Measurements from ENCODE around the gene BMAL1. TPM values are rescaled to one million over a fixed set of nuclear protein-coding genes. Genes with fewer than 3 reads are reported as not detected.

The BMAL1 gene
- total RNA-seq, 1 experiment from 2014 or later: not detected

GRCh38 chr11:13343067-13343466 is 65.5 kb downstream of the BMAL1 start:
- Histone ChIP-seq H2AFZ (ENCODE audit: low read length) (no peak overlapping the region), H3K27ac (ENCODE audit: low read length) (no peak overlapping the region), H3K36me3 (ENCODE audit: insufficient read depth, low read length) (no peaks in the 10 kb centered on the region), H4K20me1 (ENCODE audit: insufficient read depth, low read depth, low read length) (no peaks in the 10 kb centered on the region), H3K4me1 (ENCODE audit: low read length) (no peaks in the 10 kb centered on the region), H3K9me3 (ENCODE audit: low read length) (no peaks in the 10 kb centered on the region), H3K4me3 (ENCODE audit: low read length) (no peak overlapping the region), H3K4me2 (ENCODE audit: low read depth, low read length, poor library complexity, severe bottlenecking) (no peak overlapping the region), H3K27me3 (ENCODE audit: low read length) (no peaks in the 10 kb centered on the region), H3K9me2 (replicated peaks; ENCODE audit: insufficient read depth, low read length) (no peaks in the 10 kb centered on the region), H3K79me2 (ENCODE audit: low read length) (no peaks in the 10 kb centered on the region), H3K9ac (ENCODE audit: low read length) (no peak overlapping the region)
- DNase-seq: no peak

GRCh38 chr11:13343931-13344717 is 66.5 kb downstream of the BMAL1 start:
- H2AFZ ChIP-seq (ENCODE audit: low read length): no peak overlapping the region
- H3K4me1 ChIP-seq (ENCODE audit: low read length): no peaks in the 10 kb centered on the region
- DNase-seq: peak; percentile 89
- no peaks in the 10 kb centered on the region for H4K20me1 ChIP-seq (ENCODE audit: insufficient read depth, low read depth, low read length)
- H3K79me2 ChIP-seq (ENCODE audit: low read length): no peaks in the 10 kb centered on the region
- no peak overlapping the region for H3K4me2 ChIP-seq (ENCODE audit: low read depth, low read length, poor library complexity, severe bottlenecking)
- no peaks in the 10 kb centered on the region for H3K36me3 ChIP-seq (ENCODE audit: insufficient read depth, low read length)
- no peak overlapping the region for H3K27ac ChIP-seq (ENCODE audit: low read length)
- no peaks in the 10 kb centered on the region for H3K27me3 ChIP-seq (ENCODE audit: low read length)
- no peaks in the 10 kb centered on the region for H3K9me2 ChIP-seq (replicated peaks; ENCODE audit: insufficient read depth, low read length)
- no peak overlapping the region for H3K4me3 ChIP-seq (ENCODE audit: low read length)
- H3K9me3 ChIP-seq (ENCODE audit: low read length): no peaks in the 10 kb centered on the region
- H3K9ac ChIP-seq (ENCODE audit: low read length): no peak overlapping the region

- H3K27me3 ChIP-seq (ENCODE audit: low read length): no peaks in the 10 kb centered on the region
- H3K4me1 ChIP-seq (ENCODE audit: low read length): no peaks in the 10 kb centered on the region
- no peaks in the 10 kb centered on the region for H3K9me2 ChIP-seq (replicated peaks; ENCODE audit: insufficient read depth, low read length)
- no peak for DNase-seq
- H3K9ac ChIP-seq (ENCODE audit: low read length): no peak overlapping the region
- H4K20me1 ChIP-seq (ENCODE audit: insufficient read depth, low read depth, low read length): no peaks in the 10 kb centered on the region
- H3K27ac ChIP-seq (ENCODE audit: low read length): no peak overlapping the region
- no peak overlapping the region for H3K4me3 ChIP-seq (ENCODE audit: low read length)
- no peaks in the 10 kb centered on the region for H3K9me3 ChIP-seq (ENCODE audit: low read length)
- H3K79me2 ChIP-seq (ENCODE audit: low read length): no peaks in the 10 kb centered on the region
- no peak overlapping the region for H3K4me2 ChIP-seq (ENCODE audit: low read depth, low read length, poor library complexity, severe bottlenecking)
- H3K36me3 ChIP-seq (ENCODE audit: insufficient read depth, low read length): no peaks in the 10 kb centered on the region
- no peak overlapping the region for H2AFZ ChIP-seq (ENCODE audit: low read length)
These were observed 67.2 kb downstream of the BMAL1 start for GRCh38 chr11:13344818-13345217.

- H2AFZ ChIP-seq (ENCODE audit: low read length): no peak overlapping the region
- H3K4me1 ChIP-seq (ENCODE audit: low read length): no peaks in the 10 kb centered on the region
- no peaks in the 10 kb centered on the region for H4K20me1 ChIP-seq (ENCODE audit: insufficient read depth, low read depth, low read length)
These were observed 68.9 kb downstream of the BMAL1 start for GRCh38 chr11:13346470-13346869.

GRCh38 chr11:13347901-13348300 is 70.3 kb downstream of the BMAL1 start:
- Histone ChIP-seq H3K9me2 (replicated peaks; ENCODE audit: insufficient read depth, low read length) (no peaks in the 10 kb centered on the region), H4K20me1 (ENCODE audit: insufficient read depth, low read depth, low read length) (no peaks in the 10 kb centered on the region), H2AFZ (ENCODE audit: low read length) (no peak overlapping the region), H3K27me3 (ENCODE audit: low read length) (no peaks in the 10 kb centered on the region), H3K4me1 (ENCODE audit: low read length) (no peaks in the 10 kb centered on the region), H3K27ac (ENCODE audit: low read length) (no peak overlapping the region), H3K79me2 (ENCODE audit: low read length) (no peaks in the 10 kb centered on the region), H3K4me3 (ENCODE audit: low read length) (no peak overlapping the region), H3K36me3 (ENCODE audit: insufficient read depth, low read length) (no peaks in the 10 kb centered on the region), H3K4me2 (ENCODE audit: low read depth, low read length, poor library complexity, severe bottlenecking) (no peak overlapping the region), H3K9me3 (ENCODE audit: low read length) (no peaks in the 10 kb centered on the region), H3K9ac (ENCODE audit: low read length) (no peak overlapping the region)
- DNase-seq: no peak

More at GRCh38 chr11:13346470-13346869, 68.9 kb downstream of the BMAL1 start:
- H3K4me3 ChIP-seq (ENCODE audit: low read length): no peak overlapping the region
- no peaks in the 10 kb centered on the region for H3K27me3 ChIP-seq (ENCODE audit: low read length)
- H3K4me2 ChIP-seq (ENCODE audit: low read depth, low read length, poor library complexity, severe bottlenecking): no peak overlapping the region
- H3K79me2 ChIP-seq (ENCODE audit: low read length): no peaks in the 10 kb centered on the region
- no peaks in the 10 kb centered on the region for H3K9me3 ChIP-seq (ENCODE audit: low read length)
- no peaks in the 10 kb centered on the region for H3K9me2 ChIP-seq (replicated peaks; ENCODE audit: insufficient read depth, low read length)
- no peak overlapping the region for H3K27ac ChIP-seq (ENCODE audit: low read length)
- H3K9ac ChIP-seq (ENCODE audit: low read length): no peak overlapping the region
- H3K36me3 ChIP-seq (ENCODE audit: insufficient read depth, low read length): no peaks in the 10 kb centered on the region
- DNase-seq: no peak

GRCh38 chr11:13348305-13348704 is 70.7 kb downstream of the BMAL1 start:
- no peaks in the 10 kb centered on the region for H3K9me3 ChIP-seq (ENCODE audit: low read length)
- no peak overlapping the region for H3K4me2 ChIP-seq (ENCODE audit: low read depth, low read length, poor library complexity, severe bottlenecking)

GRCh38 chr11:13349046-13349445 is 71.5 kb downstream of the BMAL1 start:
- no peaks in the 10 kb centered on the region for H4K20me1 ChIP-seq (ENCODE audit: insufficient read depth, low read depth, low read length)
- H3K9me2 ChIP-seq (replicated peaks; ENCODE audit: insufficient read depth, low read length): no peaks in the 10 kb centered on the region
- no peak overlapping the region for H3K4me2 ChIP-seq (ENCODE audit: low read depth, low read length, poor library complexity, severe bottlenecking)
- no peak overlapping the region for H3K4me3 ChIP-seq (ENCODE audit: low read length)
- no peaks in the 10 kb centered on the region for H3K27me3 ChIP-seq (ENCODE audit: low read length)
- H3K9me3 ChIP-seq (ENCODE audit: low read length): no peaks in the 10 kb centered on the region
- no peak for DNase-seq
- no peak overlapping the region for H2AFZ ChIP-seq (ENCODE audit: low read length)
- no peaks in the 10 kb centered on the region for H3K36me3 ChIP-seq (ENCODE audit: insufficient read depth, low read length)
- no peaks in the 10 kb centered on the region for H3K79me2 ChIP-seq (ENCODE audit: low read length)
- no peak overlapping the region for H3K9ac ChIP-seq (ENCODE audit: low read length)
- no peak overlapping the region for H3K27ac ChIP-seq (ENCODE audit: low read length)
- no peaks in the 10 kb centered on the region for H3K4me1 ChIP-seq (ENCODE audit: low read length)

More at GRCh38 chr11:13348305-13348704, 70.7 kb downstream of the BMAL1 start:
- Histone ChIP-seq H2AFZ (ENCODE audit: low read length) (no peak overlapping the region), H3K9me2 (replicated peaks; ENCODE audit: insufficient read depth, low read length) (no peaks in the 10 kb centered on the region), H3K4me1 (ENCODE audit: low read length) (no peaks in the 10 kb centered on the region), H3K27me3 (ENCODE audit: low read length) (no peaks in the 10 kb centered on the region), H3K27ac (ENCODE audit: low read length) (no peak overlapping the region), H3K79me2 (ENCODE audit: low read length) (no peaks in the 10 kb centered on the region), H3K9ac (ENCODE audit: low read length) (no peak overlapping the region), H3K4me3 (ENCODE audit: low read length) (no peak overlapping the region), H4K20me1 (ENCODE audit: insufficient read depth, low read depth, low read length) (no peaks in the 10 kb centered on the region), H3K36me3 (ENCODE audit: insufficient read depth, low read length) (no peaks in the 10 kb centered on the region)
- DNase-seq: no peak

GRCh38 chr11:13349581-13349980 is 72.0 kb downstream of the BMAL1 start:
- Histone ChIP-seq H3K9me3 (ENCODE audit: low read length) (no peaks in the 10 kb centered on the region), H3K36me3 (ENCODE audit: insufficient read depth, low read length) (no peaks in the 10 kb centered on the region), H2AFZ (ENCODE audit: low read length) (no peak overlapping the region), H3K27me3 (ENCODE audit: low read length) (no peaks in the 10 kb centered on the region), H3K79me2 (ENCODE audit: low read length) (no peaks in the 10 kb centered on the region), H3K9me2 (replicated peaks; ENCODE audit: insufficient read depth, low read length) (no peaks in the 10 kb centered on the region), H3K4me1 (ENCODE audit: low read length) (no peaks in the 10 kb centered on the region), H3K4me3 (ENCODE audit: low read length) (no peak overlapping the region), H3K9ac (ENCODE audit: low read length) (no peak overlapping the region), H3K27ac (ENCODE audit: low read length) (no peak overlapping the region), H4K20me1 (ENCODE audit: insufficient read depth, low read depth, low read length) (no peaks in the 10 kb centered on the region), H3K4me2 (ENCODE audit: low read depth, low read length, poor library complexity, severe bottlenecking) (no peak overlapping the region)
- no peak for DNase-seq

Measured in Karpas-422 (cell line).